VCaP (cell line): ENCODE results near the gene NEUROG1.

Experiments used
- H3K27ac ChIP-seq: fragments of 450-650 bp; 2 replicates; pipeline ENCODE4 v1.5.1; 2017
- CTCF ChIP-seq: fragments of 450-650 bp; conservative IDR thresholded peaks from 2 replicates; pipeline ENCODE4 v1.5.1; 2017; ENCODE audit warnings: mild to moderate bottlenecking, moderate library complexity

Gene NEUROG1

GRCh38 chr5:135576075-135576599, 40.4 kb upstream of the NEUROG1 start:
- no peak overlapping the region for H3K27ac ChIP-seq
- TF ChIP-seq CTCF: no peak

- TF ChIP-seq CTCF: no peak
- H3K27ac ChIP-seq: peak overlapping the region; percentile 73
Observed at GRCh38 chr5:135574493-135574892, 38.7 kb upstream of the NEUROG1 start.

- no peak overlapping the region for H3K27ac ChIP-seq
- no peak for TF ChIP-seq CTCF
Observed at GRCh38 chr5:135571902-135572301, 36.1 kb upstream of the NEUROG1 start.

- no peak overlapping the region for H3K27ac ChIP-seq
- no peak for TF ChIP-seq CTCF
Observed at GRCh38 chr5:135571066-135571609, 35.4 kb upstream of the NEUROG1 start.

GRCh38 chr5:135570453-135570764, 34.6 kb upstream of the NEUROG1 start:
- H3K27ac ChIP-seq: no peak overlapping the region
- peak; percentile 58; the same call in 1 of the 2 replicates for TF ChIP-seq CTCF

- no peak overlapping the region for H3K27ac ChIP-seq
- TF ChIP-seq CTCF: peak; percentile 82
Observed at GRCh38 chr5:135569755-135570452, 34.1 kb upstream of the NEUROG1 start.

- no peak for TF ChIP-seq CTCF
Observed at GRCh38 chr5:135568923-135569360, 33.2 kb upstream of the NEUROG1 start.

More at GRCh38 chr5:135568923-135569360, 33.2 kb upstream of the NEUROG1 start:
- no peak overlapping the region for H3K27ac ChIP-seq
